IMR-90 (cell line): Measurements from ENCODE around the gene HSF2BP.
"Not testable (repeated sequence)": the region's sequence is repeated elsewhere in the genome, so short reads cannot be mapped to it uniquely, and the experiment has no call there.

Experiments used
- CEBPB ChIP-seq: IDR thresholded peaks from 2 replicates; pipeline ENCODE4 v1.6.1; 2012; ENCODE audit warnings: low read depth, low read length, improper control_type of control experiment
- CTCF ChIP-seq: conservative IDR thresholded peaks from 2 replicates; pipeline ENCODE4 v1.5.1; 2012; ENCODE audit warnings: mild to moderate bottlenecking, low read depth, low read length, improper control_type of control experiment
- POLR2A ChIP-seq: IDR thresholded peaks from 2 replicates; pipeline ENCODE4 v1.6.1; 2012; ENCODE audit warnings: mild to moderate bottlenecking, low read depth, low read length
- RAD21 ChIP-seq: IDR thresholded peaks from 2 replicates; pipeline ENCODE4 v1.6.1; 2012; ENCODE audit warnings: low read length, improper control_type of control experiment
- RFX5 ChIP-seq: IDR thresholded peaks from 2 replicates; pipeline ENCODE4 v1.8.0; 2012; ENCODE audit warnings: low read depth, mild to moderate bottlenecking, low read length, moderate library complexity

GRCh38 chr21:43616861-43617260, 42.4 kb downstream of the HSF2BP start:
- TF ChIP-seq CTCF, RFX5, POLR2A, RAD21, CEBPB: not testable (repeated sequence)
